Right hindlimb (tissue), 1 donor: ENCODE results near the gene MAMDC4.

Source experiments
- DNase-seq: peaks from one replicate; pipeline ENCODE4 v3.0.0-alpha.2; 2018

Gene MAMDC4

GRCh38 chr9:136896027-136896426 lies 43.9 kb downstream of the MAMDC4 start:
- DNase-seq: no peak

- DNase-seq: no peak
Measured at GRCh38 chr9:136898483-136899100, 46.4 kb downstream of the MAMDC4 start.

- no peak for DNase-seq
Measured at GRCh38 chr9:136899196-136899595, 47.0 kb downstream of the MAMDC4 start.

- no peak for DNase-seq
Measured at GRCh38 chr9:136900556-136900955, 48.4 kb downstream of the MAMDC4 start.

GRCh38 chr9:136900988-136901515 lies 48.9 kb downstream of the MAMDC4 start:
- no peak for DNase-seq

- DNase-seq: no peak
Measured at GRCh38 chr9:136901516-136902258, 49.5 kb downstream of the MAMDC4 start.

- DNase-seq: no peak
Measured at GRCh38 chr9:136902259-136902821, 50.2 kb downstream of the MAMDC4 start.

- no peak for DNase-seq
Measured at GRCh38 chr9:136903041-136903554, 51.0 kb downstream of the MAMDC4 start.

- no peak for DNase-seq
Measured at GRCh38 chr9:136906266-136906665, 54.1 kb downstream of the MAMDC4 start.

GRCh38 chr9:136907011-136907914 lies 55.1 kb downstream of the MAMDC4 start:
- no peak for DNase-seq
